Measurements from ENCODE around the gene GNG12. TPM values are rescaled to one million over a fixed set of nuclear protein-coding genes. Genes with fewer than 3 reads are reported as not detected.

The GNG12 gene
- total and polyA plus RNA-seq, 9 of the 15 experiments (the other 6 are each of a cell fraction or from before 2014, with no cell fraction given), result 2.6 to 6.0 (median 4.1) TPM

- TF ChIP-seq HNRNPH1 (optimal IDR thresholded peaks at IDR 0.05; ENCODE audit: low read depth, low read length) (no peak), CEBPB (tag; IDR thresholded peaks at IDR 0.05) (peak; percentile 94), CHD7 (IDR thresholded peaks at IDR 0.05; ENCODE audit: low read depth, low read length) (no peak), JUND (IDR thresholded peaks at IDR 0.05; ENCODE audit: borderline replicate concordance, low read depth, low read length) (peak; percentile 77; the same call in 1 of the 2 replicates), JUND (tag; IDR thresholded peaks at IDR 0.05; ENCODE audit: borderline replicate concordance, low read depth, low read length) (no peak; the same call in 2 of the 3 replicates)
Measured at GRCh38 chr1:67683316-67683715, 150.0 kb downstream of the GNG12 start (continued).

All from K562 (cell line).